ENCODE results near the gene SMAD4.

Gene SMAD4

GRCh38 chr18:51021226-51021965, 8.6 kb upstream of the SMAD4 start:
- no peak for DNase-seq (ENCODE audit: low read depth in 3 of 3)

DNA sequence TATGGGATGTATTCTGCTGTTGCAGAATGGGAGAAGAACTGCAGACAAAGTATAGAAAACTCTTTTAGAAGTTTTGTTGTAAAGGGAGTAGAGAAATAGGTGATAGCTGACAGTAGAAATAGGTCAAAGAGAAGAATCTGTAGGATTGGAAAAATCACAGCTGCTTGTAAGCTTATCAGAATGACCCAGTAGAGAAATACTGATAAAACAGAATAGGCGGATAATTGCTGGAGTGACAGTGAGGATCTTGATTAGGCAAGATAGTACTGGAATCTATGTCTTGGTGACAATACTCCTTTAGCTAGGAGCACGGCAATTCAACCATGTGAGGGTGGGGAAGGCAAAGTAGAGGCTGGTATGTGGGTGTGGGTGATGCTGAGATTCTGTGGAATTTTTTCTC, 4.5 kb upstream of the SMAD4 start:
- no peak for DNase-seq (ENCODE audit: low read depth in 3 of 3)

GRCh38 chr18:51028201-51028805, 1.7 kb upstream of the SMAD4 start:
- no peak for DNase-seq (ENCODE audit: low read depth in 3 of 3)

GRCh38 chr18:51029378-51029693, 677 bp upstream of the SMAD4 start:
- no peak for DNase-seq (ENCODE audit: low read depth in 3 of 3)

GRCh38 chr18:51030537-51031258, 685 bp downstream of the SMAD4 start:
- DNase-seq (ENCODE audit: low read depth in 3 of 3) = peak; percentile 41 to 62 (median 48)

DNA sequence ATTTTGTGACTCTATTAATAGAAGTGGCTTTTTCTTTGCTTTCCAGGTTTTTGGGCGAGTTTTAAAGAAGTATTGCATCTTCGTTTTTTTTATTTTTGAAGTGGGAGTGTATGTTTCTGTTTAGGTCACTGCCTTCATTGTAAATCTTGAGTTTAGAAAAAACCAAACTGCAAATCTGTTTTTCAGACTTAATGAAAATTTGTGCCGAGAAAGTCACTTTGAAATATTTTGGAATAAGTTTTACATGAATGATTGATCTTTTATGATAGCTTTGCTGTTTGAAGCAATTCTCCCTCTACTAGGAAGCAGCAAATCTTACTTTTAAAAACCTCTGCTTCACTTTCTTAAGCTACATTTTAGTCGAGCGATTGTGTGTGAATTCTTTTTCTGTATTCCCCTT, 2.2 kb downstream of the SMAD4 start:
- no peak for DNase-seq (ENCODE audit: low read depth in 3 of 3)

DNA sequence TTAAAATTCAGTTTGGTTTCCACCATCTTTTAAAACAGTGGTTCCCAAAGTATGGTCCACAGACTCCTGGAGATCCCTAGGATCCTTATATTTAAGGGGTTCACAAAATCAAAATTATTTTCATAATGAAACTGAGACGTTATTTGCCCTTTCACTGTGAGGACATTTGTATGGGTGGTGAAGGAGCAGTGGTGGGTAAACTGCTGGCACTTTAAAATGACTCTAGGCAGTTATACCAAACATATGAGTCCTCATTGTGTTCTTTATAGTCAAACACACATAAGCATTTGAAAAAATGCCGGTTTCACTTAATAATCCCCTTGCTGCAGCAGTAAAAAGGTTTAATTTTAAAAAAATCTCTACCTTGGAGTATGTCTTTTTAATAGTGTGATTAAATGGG, 7.2 kb downstream of the SMAD4 start:
- DNase-seq (ENCODE audit: low read depth in 3 of 3) = no peak

- DNase-seq (ENCODE audit: low read depth in 3 of 3) = no peak
Measured at GRCh38 chr18:51038110-51038509, 8.1 kb downstream of the SMAD4 start.

DNA sequence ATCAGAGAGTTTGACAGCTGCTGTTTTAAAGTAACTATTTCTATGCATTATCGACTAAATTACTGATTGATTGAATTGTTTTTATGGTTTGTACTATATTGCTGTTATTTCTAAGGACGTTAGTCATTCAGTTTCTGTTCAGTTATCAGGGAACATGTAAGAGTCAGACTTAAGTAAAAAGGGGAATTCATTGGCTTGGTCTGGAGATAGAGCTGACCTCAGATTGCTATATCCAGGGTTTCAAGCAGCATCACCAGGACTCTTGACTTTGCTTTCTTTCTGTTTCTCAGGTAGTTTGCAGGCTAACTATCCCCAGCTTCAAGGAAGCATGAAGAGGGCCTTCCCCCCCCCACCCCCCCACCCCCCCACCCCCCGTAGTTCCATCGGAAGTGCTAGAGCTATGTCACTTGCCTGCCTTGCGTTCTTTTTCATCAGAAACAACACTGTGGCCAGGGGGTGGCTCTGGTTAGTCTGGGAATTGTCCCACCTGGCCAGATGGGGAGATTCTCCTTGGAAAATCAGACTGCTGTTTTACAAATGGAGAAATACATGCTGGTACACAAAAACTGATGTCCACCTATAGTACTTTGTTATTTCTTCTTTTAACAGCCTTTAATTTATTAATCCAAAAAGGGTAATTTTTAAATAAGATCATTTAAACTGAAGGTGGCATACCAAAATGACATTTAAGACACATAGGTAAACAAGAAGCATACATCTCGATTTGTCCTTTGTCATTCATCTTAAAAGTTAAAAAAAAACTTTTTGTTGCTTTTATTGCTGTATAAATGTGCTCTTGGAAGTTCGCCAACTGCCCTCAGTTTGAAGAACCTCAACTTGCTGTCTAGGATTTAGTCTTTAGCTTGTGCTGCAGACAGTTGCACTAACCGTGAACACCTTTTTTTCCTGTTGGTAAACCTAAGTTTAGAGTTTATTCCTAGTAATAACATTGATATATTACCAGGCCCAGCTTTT, 9.4 kb downstream of the SMAD4 start:
- no peak for DNase-seq (ENCODE audit: low read depth in 3 of 3)

GRCh38 chr18:51041677-51042352, 11.8 kb downstream of the SMAD4 start:
- no peak for DNase-seq (ENCODE audit: low read depth in 3 of 3)

DNA sequence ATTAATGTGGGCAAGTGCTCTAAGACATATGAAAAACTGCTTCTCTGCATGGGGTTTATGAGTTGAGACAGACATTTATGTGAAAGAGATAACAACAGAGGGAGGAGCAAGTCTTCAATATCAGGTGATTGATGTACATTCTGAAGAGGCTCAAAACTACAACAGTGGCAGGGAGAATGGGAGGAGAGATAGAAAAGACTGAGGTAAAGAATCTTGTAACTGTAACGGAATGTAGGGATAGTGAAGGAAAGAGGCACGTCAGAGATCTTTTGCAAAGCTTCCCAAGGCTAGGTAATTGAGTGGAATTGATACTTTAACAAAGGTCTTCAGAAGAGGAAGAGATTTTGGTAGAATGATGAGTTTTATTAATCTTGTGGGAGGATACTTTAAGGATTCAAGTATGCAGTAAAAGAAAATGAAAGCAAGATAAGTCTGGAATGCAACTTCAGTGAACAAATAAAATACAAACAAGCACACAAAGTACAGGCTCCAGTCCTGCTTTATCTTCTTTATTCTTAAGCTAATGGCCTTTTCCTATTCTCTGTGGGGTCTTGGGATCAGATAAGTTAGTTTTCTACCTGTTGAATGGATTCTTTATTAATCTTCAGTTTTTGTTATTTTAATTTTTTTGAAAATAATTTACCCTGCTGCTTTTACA, 15.0 kb downstream of the SMAD4 start:
- no peak for DNase-seq (ENCODE audit: low read depth in 3 of 3)

GRCh38 chr18:51048190-51048589, 18.2 kb downstream of the SMAD4 start:
- DNase-seq (ENCODE audit: low read depth in 3 of 3) = no peak

DNA sequence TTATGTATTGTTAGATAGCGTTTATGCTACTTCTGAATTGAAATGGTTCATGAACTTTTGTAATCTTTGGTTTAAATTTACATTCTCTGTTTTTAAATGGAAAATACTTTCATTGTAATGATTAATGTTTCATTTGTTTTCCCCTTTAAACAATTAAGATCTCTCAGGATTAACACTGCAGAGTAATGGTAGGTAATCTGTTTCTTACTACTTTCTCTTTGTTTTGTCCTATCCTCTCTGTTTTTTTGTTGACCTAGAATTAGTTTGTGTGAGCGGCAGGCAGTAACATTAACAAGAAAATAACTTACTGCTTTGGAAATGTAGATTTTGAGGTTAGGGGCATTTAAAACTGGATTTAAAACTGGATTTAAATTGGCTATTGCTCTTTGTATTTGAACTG, 19.1 kb downstream of the SMAD4 start:
- DNase-seq (ENCODE audit: low read depth in 3 of 3) = no peak

GRCh38 chr18:51051105-51051712, 21.2 kb downstream of the SMAD4 start:
- DNase-seq (ENCODE audit: low read depth in 3 of 3) = no peak

GRCh38 chr18:51053814-51054213, 23.8 kb downstream of the SMAD4 start:
- DNase-seq (ENCODE audit: low read depth in 3 of 3) = no peak

- DNase-seq (ENCODE audit: low read depth in 3 of 3) = no peak
Measured at GRCh38 chr18:51054764-51055163, 24.8 kb downstream of the SMAD4 start.

DNA sequence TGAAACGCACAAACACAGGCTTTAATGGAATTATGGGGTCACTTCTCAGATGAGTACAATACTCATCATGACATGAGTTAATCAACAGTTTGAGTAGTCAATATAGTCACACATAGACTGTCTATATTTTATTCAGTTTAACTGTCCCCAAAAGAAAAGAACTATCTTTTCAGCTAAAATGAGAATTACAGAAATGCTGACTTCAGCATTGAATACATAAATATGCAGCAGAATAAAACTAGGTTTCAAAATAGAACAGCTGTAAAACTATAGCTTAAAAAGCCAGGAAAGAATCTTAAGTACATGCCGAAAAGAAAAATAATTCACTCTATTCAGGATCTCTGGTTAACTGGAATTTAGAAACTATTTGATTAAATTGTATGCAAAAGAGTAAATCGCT, 30.0 kb downstream of the SMAD4 start:
- no peak for DNase-seq (ENCODE audit: low read depth in 3 of 3)

DNA sequence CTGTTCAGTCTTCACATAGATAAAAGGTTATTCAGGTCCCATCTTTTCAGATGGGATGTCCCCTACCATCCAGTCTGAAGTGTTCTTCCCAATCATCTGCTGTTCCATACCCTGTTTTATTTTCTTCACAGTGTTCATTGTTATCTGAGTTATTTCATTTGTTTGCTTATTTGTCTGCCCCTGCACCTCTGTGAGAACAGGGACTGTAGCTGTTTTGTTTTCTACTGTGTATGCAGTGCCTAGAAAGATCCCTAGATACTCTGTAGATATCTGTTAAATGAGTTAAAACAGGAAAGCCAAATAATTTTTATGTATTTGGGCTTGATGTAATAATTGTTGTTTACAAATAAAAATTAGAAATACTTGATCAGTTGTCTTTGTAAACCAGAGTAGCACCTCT, 34.2 kb downstream of the SMAD4 start:
- no peak for DNase-seq (ENCODE audit: low read depth in 3 of 3)

DNA sequence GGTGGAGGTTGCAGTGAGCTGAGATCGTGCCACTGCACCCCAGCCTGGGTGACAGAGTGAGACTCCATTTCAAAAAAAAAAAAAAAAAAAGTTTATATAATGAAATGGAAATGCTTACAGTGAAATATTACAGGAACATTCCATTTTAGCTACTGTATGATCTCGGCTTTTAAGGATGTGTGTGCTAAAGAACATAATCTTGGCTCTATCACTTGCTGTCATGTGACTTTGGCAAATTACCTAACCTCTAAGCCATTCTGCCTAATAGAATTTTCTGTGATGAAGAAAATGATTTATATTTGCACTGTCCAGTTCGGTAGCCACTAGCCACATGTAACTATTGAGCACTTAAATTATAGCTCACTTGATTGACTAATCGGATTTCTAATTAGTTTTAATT, 36.3 kb downstream of the SMAD4 start:
- no peak for DNase-seq (ENCODE audit: low read depth in 3 of 3)

- DNase-seq (ENCODE audit: low read depth in 3 of 3) = no peak
Measured at GRCh38 chr18:51068105-51068504, 38.1 kb downstream of the SMAD4 start.

DNA sequence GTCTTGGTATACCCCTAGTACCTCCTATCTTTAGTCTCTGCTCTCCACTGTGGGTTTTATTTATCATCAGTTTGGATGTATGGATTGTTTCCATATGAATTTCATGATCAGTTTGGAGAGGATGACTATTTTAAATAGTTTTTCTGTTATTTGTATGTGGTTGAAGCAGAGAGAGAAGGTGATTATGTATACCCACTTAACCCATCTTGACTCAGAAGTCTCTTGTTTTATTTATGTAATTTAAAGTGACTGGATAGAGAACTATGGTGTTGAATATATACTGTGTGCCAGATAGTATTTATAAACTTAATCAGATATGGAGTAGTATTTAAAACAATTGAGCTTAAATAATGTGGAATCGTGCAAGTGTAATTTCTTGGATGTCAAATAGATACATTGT, 39.9 kb downstream of the SMAD4 start:
- DNase-seq (ENCODE audit: low read depth in 3 of 3) = no peak

Data from stimulated activated CD4-positive, alpha-beta T cell treated with anti-CD3 and anti-CD28 coated beads, TNF-alpha, amount 100 ng/mL, for 48 hours (primary cell).